GM21423 (cell line): Measurements from ENCODE around the gene ATP6V1F.
"Not testable (repeated sequence)": the region's sequence is repeated elsewhere in the genome, so short reads cannot be mapped to it uniquely, and the experiment has no call there.

ENCODE experiments used
- ATAC-seq: cut with Tn5 transposase; IDR thresholded peaks from one replicate; pipeline ENCODE4 v1.9.1; 2021; ENCODE audit warnings: mild to moderate bottlenecking, moderate library complexity; ENCODE audit not compliant: unreplicated experiment

ATP6V1F gene

DNA sequence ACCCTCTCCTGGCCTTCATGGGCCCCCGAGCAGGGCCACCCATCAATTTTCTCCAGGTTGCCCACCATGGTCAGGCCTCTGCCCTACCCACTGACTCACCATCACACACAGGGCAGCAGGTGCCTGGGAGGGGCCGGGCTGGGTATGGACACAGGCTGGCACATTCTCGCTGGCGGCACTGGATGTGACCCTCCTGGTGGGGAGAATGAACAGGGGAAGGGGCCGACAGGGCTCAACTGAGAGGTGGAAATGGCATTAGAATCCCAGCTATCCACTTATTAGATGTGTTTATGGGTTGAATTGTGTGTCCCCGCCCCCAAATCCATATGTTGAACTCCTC lies 31.4 kb downstream of the ATP6V1F start:
- no peak for ATAC-seq

DNA sequence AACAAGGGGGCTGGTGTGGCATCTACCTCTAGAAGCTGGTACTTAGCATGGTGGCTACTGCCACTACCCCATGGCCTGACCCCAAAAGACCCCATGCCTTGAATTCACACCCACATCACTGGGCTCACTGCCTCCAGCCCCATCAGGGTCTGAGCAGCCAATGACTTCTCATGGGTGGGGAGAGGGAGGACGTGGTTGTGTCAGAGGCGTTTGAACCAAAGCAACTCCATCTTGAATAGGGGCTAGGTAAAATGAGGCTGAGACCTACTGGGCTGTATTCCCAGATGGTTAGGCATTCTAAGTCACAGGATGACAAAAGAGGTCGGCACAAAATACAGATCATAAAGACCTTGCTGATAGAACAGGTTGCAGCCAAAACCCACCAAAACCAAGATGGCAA lies 32.7 kb downstream of the ATP6V1F start:
- ATAC-seq = no peak

DNA sequence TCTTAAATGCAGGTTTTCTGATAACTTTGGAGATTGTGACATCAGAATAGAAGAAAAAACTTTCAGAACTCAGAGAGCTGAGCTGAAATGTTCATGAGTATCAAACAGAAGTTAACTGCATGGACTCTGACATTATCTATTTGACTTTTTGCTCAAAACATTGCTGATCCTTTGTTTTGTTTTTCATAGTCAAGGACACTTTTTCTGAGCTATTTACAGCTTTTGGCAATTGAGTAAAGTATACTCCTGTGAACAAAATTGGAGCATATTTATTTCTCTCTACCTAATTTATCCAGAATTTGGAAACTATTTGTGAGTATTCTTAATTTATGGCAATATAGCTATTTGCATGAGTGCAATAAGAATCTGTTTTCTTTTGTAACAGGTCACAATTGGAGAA lies 36.7 kb downstream of the ATP6V1F start:
- no peak for ATAC-seq

GRCh38 chr7:128900237-128900636 lies 37.6 kb downstream of the ATP6V1F start:
- no peak for ATAC-seq

DNA sequence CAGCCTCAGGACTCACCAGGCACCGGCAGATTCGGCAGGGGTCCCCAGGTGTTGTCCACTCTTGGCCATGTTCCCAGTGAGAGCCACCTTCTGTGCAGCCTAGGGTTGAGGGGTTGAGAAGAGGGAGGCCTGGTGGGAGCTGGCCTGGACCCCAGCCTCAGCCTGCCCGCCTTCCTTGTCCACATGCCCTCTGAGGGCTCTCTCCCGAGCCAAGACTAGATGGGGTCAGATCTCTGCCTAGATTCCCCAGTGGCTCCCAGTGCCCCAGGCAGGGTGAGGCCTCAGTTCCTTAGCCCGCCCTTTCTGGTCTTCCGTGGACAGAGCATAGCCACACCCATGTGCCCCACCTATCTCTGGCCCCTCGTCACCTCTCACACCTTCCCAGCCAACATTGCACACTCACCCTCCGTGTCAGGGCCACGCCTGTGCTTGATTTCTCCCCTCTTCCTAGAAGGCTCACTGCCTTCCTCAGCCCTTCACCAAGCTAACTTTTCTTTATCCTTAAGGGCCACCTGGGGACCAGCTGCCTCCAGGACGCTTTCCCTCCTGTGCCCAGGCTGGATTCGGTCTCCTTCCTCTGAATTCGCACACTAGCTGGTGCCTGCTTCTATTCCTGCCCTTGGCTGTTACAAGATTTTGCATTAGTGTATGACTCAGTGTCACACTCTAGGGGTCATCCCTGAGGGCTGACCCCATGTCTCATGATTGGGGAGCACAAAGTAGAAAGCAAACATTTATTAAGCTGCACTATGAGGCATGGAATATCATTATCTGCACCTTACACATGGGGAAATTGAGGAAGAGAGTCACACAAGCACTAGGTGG lies 40.3 kb downstream of the ATP6V1F start:
- ATAC-seq = no peak

DNA sequence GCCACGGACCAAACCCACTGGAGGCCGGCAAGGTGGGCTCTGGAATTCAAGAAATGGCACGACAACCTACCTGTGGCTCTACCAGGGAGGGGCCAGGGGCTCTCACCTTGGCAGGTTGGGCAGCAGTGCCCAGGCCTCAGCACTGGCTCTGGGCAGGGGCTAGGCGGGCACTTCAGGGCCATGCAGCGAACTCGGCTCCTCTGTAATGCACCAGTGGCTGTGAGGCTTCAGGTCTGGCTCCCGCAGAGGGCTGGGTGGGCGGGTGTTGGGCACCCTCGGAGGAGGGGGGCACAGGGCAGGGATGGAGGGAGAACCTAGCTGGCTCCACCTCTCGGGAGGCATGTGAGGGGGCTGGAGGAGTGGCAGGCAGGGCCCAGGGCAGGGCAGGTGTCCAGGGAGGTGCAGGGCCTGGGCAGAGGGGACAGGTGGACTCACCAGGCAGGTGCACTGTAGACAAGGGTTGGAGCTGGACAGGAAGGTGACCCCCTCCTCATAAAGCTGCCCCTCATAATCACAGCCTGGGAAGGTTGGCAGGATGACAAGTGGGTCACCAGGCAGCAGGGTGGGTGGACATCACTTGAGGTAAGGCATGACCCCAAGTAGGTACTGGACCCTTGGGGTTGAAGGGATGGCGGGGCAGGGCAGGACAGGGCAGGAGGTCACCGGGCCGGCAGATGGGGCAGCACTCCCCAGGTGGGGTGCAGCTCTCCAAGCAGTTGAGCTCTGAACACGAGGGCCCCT lies 41.1 kb downstream of the ATP6V1F start:
- ATAC-seq = no peak

DNA sequence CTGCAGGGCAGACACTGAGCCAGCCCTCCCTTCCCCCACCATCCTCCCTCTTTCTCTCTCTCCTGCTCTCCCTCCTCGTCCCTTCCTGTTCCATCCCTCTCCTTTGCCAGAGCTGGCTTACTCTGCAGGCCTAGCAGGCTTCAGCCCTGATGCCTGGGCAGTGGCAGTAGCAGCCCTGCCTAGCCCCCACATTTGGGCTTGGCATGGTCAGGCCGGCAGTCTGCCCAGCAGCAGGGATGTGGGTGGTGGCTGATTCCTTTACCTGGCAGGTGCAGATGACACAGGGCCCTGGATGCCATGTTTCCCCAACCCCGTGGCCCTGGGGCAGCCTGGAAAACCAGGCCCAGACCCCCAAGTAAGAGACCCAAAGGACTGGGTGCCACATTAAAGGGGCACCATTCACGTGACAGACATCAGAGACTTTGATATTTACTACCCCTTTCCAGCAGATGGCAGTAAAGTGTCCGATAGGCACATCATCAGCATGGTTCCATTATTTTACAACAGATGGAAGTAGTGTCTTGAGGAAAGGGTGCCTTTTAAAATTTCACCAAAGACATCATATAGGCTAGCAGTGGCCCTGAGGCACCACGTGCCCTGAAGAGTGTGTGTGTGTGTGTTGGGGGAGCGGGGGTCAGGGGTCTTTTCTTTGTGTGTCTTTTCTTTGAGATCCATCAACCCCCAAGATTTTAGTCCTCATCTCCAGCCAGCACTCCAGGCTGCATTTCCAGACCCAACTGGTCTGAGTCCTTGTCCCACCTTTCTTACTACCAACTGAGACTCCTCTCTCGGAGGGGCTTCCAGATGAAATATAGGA lies 41.9 kb downstream of the ATP6V1F start:
- ATAC-seq = no peak

DNA sequence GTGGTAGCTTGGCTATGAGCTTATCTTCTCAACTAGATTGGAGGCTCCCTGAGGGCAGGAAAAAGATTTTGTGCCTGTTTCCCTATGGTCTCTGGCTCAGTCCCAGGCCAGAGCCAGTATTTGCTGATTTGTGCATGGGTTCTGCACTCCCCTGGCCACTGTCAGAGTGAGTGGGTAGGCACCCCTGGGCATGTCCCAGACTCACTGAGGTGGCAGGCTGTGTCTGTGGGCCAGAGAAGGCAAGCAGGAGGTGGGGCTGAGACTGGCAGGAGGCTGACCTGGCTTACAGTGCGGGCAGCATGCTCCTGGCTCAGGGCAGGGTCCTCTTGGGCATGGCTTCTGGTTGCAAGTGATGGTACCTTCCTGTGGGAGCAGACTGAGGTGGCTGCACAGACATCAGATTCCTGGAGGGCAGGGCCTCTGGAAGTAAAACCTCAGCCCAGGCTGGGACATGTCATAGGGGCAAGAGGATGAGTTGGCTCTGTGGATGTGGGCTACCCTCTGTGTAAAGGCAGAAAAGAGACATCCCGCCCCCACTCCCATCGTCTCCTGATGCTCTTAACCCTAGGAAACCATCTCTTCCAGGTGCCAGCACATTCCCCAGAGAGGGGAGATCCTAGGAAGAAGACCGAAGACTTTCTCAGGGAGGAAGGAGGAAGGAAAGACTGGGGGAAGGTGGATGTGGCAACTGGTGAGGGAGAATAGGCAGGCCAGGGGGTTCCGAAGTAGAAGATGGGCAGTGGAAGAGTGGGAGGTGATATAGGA lies 43.5 kb downstream of the ATP6V1F start:
- no peak for ATAC-seq

GRCh38 chr7:128906766-128907559 lies 44.3 kb downstream of the ATP6V1F start:
- ATAC-seq = no peak

- no peak for ATAC-seq
These were observed 46.3 kb downstream of the ATP6V1F start for GRCh38 chr7:128908750-128909624.

DNA sequence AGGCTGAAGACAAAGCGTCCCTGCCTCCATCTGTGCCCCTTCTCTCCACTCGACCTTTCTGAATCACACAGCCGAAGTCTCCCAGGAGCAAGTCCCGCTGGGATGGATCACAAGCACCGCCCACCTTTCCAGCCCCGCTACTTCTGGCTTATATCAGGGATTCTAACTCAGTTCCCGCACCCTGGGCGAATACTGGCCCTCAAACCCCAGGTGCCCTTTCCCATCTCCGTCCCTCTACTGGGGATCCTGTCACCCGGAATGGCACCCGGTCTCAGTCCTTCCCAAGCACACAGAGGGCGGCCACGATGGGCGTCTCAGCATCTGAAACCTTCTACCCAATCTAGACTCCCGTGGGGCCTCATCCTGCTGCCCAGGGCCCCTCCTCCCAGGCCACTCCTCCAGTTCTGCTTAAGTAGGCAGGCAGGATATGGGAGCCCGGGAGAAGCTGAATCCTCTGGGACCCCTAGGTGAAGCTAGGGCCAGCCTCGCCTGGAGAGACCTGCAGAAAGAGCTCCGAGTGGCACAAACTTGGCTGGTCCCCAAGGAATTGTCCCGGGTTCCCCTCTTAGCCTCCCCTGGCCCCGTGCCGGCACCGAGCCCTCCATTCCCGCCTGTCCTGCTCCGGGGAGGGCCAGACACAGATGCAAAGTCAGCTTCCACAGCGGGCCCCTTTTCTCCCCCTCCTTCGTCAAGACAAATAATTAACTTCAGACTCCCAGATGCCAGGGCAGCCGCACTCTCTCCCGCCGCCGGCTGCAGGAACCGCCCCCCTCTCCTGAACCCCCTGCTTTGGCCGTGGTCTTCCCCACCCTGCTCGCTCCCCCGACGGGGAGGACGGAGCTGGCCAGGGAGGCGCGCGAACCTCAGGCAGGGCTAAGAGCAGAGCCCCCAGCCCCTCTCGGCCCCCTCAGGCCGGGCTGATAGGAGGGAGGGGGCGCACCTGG lies 47.2 kb downstream of the ATP6V1F start:
- ATAC-seq = no peak

DNA sequence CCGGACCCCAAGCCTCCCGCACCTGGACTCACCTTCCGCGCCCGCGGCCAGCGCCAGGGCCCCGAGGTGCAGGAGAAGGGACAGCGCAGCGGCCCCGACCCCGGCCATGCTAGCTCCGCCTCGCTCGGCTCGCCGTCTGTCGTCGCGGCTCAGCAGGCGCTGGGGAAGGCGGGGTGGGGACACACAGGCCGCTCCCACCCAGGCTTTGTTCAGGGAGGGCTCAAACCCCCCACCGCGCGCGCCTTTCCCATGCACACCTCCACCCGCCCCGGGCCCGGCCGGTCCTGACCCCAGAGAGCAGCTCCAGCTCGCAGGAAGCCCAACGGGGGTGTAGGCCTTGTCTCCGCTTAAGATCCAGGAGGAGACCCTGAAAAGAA lies 47.9 kb downstream of the ATP6V1F start, which contains the start of gene KCP:
Gene KCP (minus strand): TSS at position 141 of the 377 bp plus-strand sequence. CDS start 33 bp downstream, at position 108.
- no peak for ATAC-seq

GRCh38 chr7:128911423-128912031 lies 48.9 kb downstream of the ATP6V1F start:
- ATAC-seq = no peak

DNA sequence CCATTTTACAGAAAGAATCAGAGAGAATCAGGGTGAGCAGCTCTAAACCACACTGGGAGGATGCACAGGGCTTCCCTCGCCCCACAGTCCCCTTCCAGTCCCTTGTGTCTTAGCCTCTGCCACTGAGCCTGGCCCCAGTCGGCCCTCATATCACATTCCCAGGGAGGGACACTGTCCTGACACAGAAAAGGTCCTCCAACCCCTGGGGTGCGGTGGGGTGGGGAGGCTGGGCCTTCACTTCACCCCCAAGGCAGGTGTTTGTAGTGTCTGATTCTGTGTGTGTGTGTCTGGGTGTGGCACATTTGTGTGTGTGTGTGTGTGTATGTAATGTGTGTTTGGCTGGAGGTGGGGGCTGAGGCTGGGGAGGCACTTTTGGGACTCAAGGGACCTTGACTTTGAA lies 49.6 kb downstream of the ATP6V1F start:
- ATAC-seq = no peak

DNA sequence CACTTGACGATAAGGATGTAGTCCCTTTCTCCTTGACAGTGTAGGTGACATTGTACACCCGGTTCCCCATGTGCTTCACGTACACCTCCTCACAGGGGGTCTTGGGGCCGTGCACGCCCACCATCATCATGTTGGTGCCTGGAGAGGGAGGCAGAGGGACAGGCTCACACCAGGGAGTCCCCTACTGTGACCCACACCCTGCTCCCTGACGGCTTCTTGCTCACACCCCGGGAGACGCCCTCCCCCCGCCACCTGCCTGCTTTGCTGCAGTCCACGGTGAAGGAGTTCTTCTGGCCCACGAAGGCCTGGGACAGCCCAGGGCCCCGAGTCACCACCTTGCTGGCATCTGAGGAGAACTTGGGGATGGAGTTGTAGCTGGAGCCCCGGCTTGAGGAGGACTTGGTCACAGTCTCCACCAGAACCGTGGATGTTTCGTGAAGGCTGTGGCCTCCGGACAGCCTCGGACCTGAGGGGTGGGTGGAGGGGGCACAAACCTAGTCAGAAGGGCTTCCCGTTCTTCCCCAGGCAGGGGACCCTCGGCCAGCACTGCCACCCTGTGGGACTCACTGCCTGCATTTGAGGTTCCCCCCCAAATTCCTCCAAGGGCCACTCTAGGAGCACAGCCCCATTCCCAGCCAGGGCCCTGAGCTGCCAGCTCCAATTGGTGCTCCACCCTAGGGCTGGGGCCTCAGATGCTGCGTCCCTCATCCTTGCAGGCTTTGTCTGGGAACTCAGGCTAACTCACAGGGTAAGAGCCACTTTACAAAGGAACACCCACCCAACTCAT lies 50.2 kb downstream of the ATP6V1F start:
- not testable (repeated sequence) for ATAC-seq

DNA sequence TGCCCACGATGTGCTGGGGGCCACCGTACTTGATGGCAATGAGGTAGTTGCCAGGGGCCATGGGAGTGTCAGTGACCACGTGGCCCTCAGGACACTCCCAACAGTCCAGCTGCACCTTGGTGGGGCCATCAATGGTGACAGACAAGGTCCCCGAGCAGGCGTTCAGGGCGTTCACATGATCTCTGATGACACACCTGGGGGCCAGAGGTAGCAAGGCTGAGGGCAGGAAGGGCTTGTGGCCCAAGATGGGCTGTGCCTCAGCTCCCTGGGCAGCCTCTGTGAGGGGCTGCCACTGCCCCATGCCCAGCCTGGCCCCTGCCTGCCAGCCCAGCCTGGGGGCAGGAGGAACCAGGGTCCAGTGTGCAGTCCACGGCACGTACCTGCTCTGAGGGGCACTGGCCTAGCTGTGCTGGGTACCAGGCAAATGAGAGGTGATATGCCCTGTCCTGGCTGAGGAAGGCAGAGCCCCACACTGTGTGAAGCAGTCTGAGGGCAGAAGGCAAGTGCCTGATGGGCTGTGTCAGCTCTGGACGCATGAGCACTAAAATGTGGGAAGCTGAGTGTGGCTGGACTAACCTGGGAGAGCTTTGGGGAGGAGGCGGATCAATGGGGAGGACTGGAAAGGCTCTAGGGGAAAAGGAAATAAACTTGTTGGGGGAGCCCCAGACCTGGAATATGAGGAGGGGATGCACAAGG lies 51.4 kb downstream of the ATP6V1F start:
- no peak for ATAC-seq
